Measurements from ENCODE around the gene STING1. TPM values are rescaled to one million over a fixed set of nuclear protein-coding genes. Genes with fewer than 3 reads are reported as not detected.

Gene STING1
- total and polyA plus RNA-seq, 8 donors, result 6.1 to 23.7 (median 11.6) TPM

- H3K36me3 ChIP-seq, result peaks cover 10 to 78% (median 58%) of the 10 kb centered on the region in 4 donors
- no peak for TF ChIP-seq CTCF (IDR thresholded peaks at IDR 0.05)
- no peak for TF ChIP-seq POLR2AphosphoS5 (IDR thresholded peaks at IDR 0.05)
- TF ChIP-seq POLR2A (IDR thresholded peaks at IDR 0.05), result no peak
- TF ChIP-seq EP300 (IDR thresholded peaks at IDR 0.05), result no peak
- 66 to 85% (median 79%) methylated on average over 8 of the region's 8 CpGs for WGBS, 5 donors
Observed at GRCh38 chr5:139426203-139426885, 56.2 kb downstream of the STING1 start.

More at GRCh38 chr5:139426203-139426885, 56.2 kb downstream of the STING1 start:
- Histone ChIP-seq H3K9me3 (no peaks in the 10 kb centered on the region), H3K27me3 (no peaks in the 10 kb centered on the region), H3K4me1 (no peaks in the 10 kb centered on the region), H3K4me3 (no peak overlapping the region), H3K27ac (no peak overlapping the region)
- DNase-seq, result no peak
- intact Hi-C loops (cut with DNase I; ENCODE audit: low total_unique reads), result no loop called here

Small RNA genes within 50 kb of the gene (small RNA-seq; reads per million reads assigned to genes)
- 0 reads per million in 4 donors for gene RNU5B-4P

Other genes starting within 250 kb of the STING1 start
- gene MATR3, start 189.0 kb downstream of the STING1 start, total RNA-seq, result 100 to 1,000 TPM in 4 of 5 donors, 10 to 100 TPM in 1; 73.6 to 352 (median 176) TPM
- gene MATR3, start 189.0 kb downstream of the STING1 start, polyA plus RNA-seq, result 10 to 100 TPM; 68.2 to 86.0 (median 73.9) TPM
- gene PAIP2, start 140.9 kb downstream of the STING1 start, total RNA-seq, result 10 to 100 TPM; 12.7 to 92.7 (median 51.3) TPM
- gene PAIP2, start 140.9 kb downstream of the STING1 start, polyA plus RNA-seq, result 100 to 1,000 TPM in 1 of 3 donors, 10 to 100 TPM in 2; 57.5 to 104 (median 86.5) TPM
- under 1 TPM in 1 of 5 donors, not detected in 4; 0.37 TPM for gene SLC23A1, start 99.5 kb downstream of the STING1 start, total RNA-seq
- not detected for gene SLC23A1, start 99.5 kb downstream of the STING1 start, polyA plus RNA-seq
- 10 to 100 TPM in 1 of 5 donors, 1 to 10 TPM in 3, not detected in 1; 1.1 to 15.8 (median 1.5) TPM for gene MZB1, start 92.8 kb downstream of the STING1 start, total RNA-seq
- gene MZB1, start 92.8 kb downstream of the STING1 start, polyA plus RNA-seq, result 10 to 100 TPM in 2 of 3 donors, 1 to 10 TPM in 1; 7.6 to 14.1 (median 11.1) TPM
- gene PROB1, start 87.7 kb downstream of the STING1 start, total RNA-seq, result under 1 TPM in 2 of 5 donors, not detected in 3; 0.73 to 0.89 TPM
- gene PROB1, start 87.7 kb downstream of the STING1 start, polyA plus RNA-seq, result under 1 TPM; 0.55 to 0.76 (median 0.56) TPM
- gene SPATA24, start 78.7 kb downstream of the STING1 start, total RNA-seq, result 1 to 10 TPM in 1 of 5 donors, under 1 TPM in 1, not detected in 3; 0.92 to 3.6 TPM
- 10 to 100 TPM in 1 of 3 donors, 1 to 10 TPM in 2; 5.4 to 10.1 (median 8.6) TPM for gene SPATA24, start 78.7 kb downstream of the STING1 start, polyA plus RNA-seq
- gene DNAJC18, start 43.2 kb downstream of the STING1 start, total RNA-seq, result 10 to 100 TPM in 1 of 5 donors, 1 to 10 TPM in 1, under 1 TPM in 2, not detected in 1; under 0.01 to 12.1 (median 1.6) TPM
- 1 to 10 TPM; 1.8 to 4.1 (median 2.7) TPM for gene DNAJC18, start 43.2 kb downstream of the STING1 start, polyA plus RNA-seq
- gene ECSCR, start 20.0 kb downstream of the STING1 start, total RNA-seq, result 10 to 100 TPM in 2 of 5 donors, 1 to 10 TPM in 1, not detected in 2; 7.3 to 15.2 (median 12.8) TPM
- gene ECSCR, start 20.0 kb downstream of the STING1 start, polyA plus RNA-seq, result 1 to 10 TPM; 5.4 to 10.0 (median 7.3) TPM
- gene SMIM33, start 11.8 kb downstream of the STING1 start, total RNA-seq, result under 1 TPM in 1 of 5 donors, not detected in 4; 0.87 TPM
- gene SMIM33, start 11.8 kb downstream of the STING1 start, polyA plus RNA-seq, result under 1 TPM in 2 of 3 donors, not detected in 1; 0.13 to 0.46 TPM
- 100 to 1,000 TPM in 1 of 5 donors, 10 to 100 TPM in 4; 29.8 to 220 (median 76.0) TPM for gene UBE2D2, start 78.6 kb upstream of the STING1 start, total RNA-seq
- 100 to 1,000 TPM in 1 of 3 donors, 10 to 100 TPM in 2; 66.4 to 106 (median 75.1) TPM for gene UBE2D2, start 78.6 kb upstream of the STING1 start, polyA plus RNA-seq
- 100 to 1,000 TPM in 1 of 5 donors, 10 to 100 TPM in 4; 25.9 to 101 (median 32.7) TPM for gene CXXC5, start 165.6 kb upstream of the STING1 start, total RNA-seq
- 10 to 100 TPM; 18.3 to 26.3 (median 22.2) TPM for gene CXXC5, start 165.6 kb upstream of the STING1 start, polyA plus RNA-seq